Urinary bladder (tissue), 4 donors: ENCODE measurements around the gene TSTD2. TPM values are rescaled to one million over a fixed set of nuclear protein-coding genes. Genes with fewer than 3 reads are reported as not detected.

Experiments used
- DNase-seq: peaks from one replicate; pipeline ENCODE4 v3.0.0-alpha.2; 2015; ENCODE audit errors: extremely low spot score
- H3K27ac ChIP-seq: one replicate; pipeline ENCODE4 v1.5.1; 2013; ENCODE audit warnings: low read depth, mild to moderate bottlenecking, moderate library complexity
- H3K36me3 ChIP-seq: one replicate; pipeline ENCODE4 v1.6.1; 2013; ENCODE audit warnings: mild to moderate bottlenecking, moderate library complexity; ENCODE audit not compliant: insufficient read depth
- H3K4me1 ChIP-seq: one replicate; pipeline ENCODE4 v1.6.1; 2013; ENCODE audit warnings: mild to moderate bottlenecking, moderate library complexity; ENCODE audit not compliant: insufficient read depth
- H3K4me3 ChIP-seq: one replicate; pipeline ENCODE4 v1.5.1; 2013; ENCODE audit warnings: low read depth, low read length
- WGBS: extraction: QIAGEN DNeasy Blood & Tissue Kit; methylation state at CpG from one replicate; pipeline ENCODE4 v1.1.7; 2013; 5-methylcytosine and 5-hydroxymethylcytosine counted together
- polyA plus RNA-seq: library from polyadenylated mRNA; stranded (reverse); fragments of 200-250 nt; gene quantifications from one replicate; pipeline ENCODE4 v1.2.3, GENCODE V29; 2013
- total RNA-seq: library from RNA; depleted of rRNA; stranded (reverse); fragments of >200 nt; gene quantifications from one replicate; pipeline ENCODE4 v1.2.3, GENCODE V29; 2014
- donor health status: healthy with polysubstance abuse.
- donor health status: healthy.

TSTD2 gene
- total and polyA plus RNA-seq, 2 donors: 14.8 to 23.5 TPM

- H3K27ac ChIP-seq: no peak overlapping the region
- peaks cover 2% of the 10 kb centered on the region for H3K4me1 ChIP-seq
- 78% methylated on average over 10 of the region's 10 CpGs for whole genome bisulfite sequencing
- H3K36me3 ChIP-seq: no peaks in the 10 kb centered on the region
- DNase-seq: no peak
- no peak overlapping the region for H3K4me3 ChIP-seq
Observed at GRCh38 chr9:97559111-97559514, 74.1 kb downstream of the TSTD2 start.

GRCh38 chr9:97558701-97559101 lies 74.5 kb downstream of the TSTD2 start:
- H3K36me3 ChIP-seq: no peaks in the 10 kb centered on the region
- no peak overlapping the region for H3K4me3 ChIP-seq
- no peak overlapping the region for H3K27ac ChIP-seq
- no peak for DNase-seq
- 76% methylated on average over 3 of the region's 3 CpGs for WGBS
- H3K4me1 ChIP-seq: peaks cover under 1% of the 10 kb centered on the region

DNA sequence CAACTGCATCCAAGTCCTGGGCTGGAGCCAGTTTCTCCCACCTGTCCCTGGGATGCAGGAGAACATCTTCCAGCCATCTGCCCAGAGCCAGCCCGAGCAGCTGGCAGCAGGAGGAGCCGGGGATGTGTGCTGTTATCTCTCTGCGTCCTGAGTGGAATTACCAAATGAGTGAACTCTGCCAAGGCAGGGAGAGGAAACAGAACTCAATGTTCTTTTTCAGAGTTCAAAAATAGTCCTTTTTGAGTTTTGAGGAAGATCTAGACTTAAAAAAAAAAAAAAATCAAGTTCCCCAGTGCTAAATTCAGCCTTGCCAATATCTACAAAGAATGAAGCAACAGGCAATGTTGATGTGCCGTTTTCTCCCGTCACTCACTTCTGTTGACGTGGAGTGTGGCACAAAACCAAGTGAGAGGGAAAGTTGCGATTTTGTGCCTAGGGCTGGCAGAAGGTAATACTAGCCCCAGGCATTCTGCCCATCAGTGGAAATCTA lies 75.5 kb downstream of the TSTD2 start:
- WGBS: 16% methylated on average over 7 of the region's 7 CpGs
- DNase-seq: no peak
- Histone ChIP-seq H3K4me3 (no peak overlapping the region), H3K27ac (peak overlapping the region; percentile 75), H3K36me3 (no peaks in the 10 kb centered on the region), H3K4me1 (no peaks in the 10 kb centered on the region)

DNA sequence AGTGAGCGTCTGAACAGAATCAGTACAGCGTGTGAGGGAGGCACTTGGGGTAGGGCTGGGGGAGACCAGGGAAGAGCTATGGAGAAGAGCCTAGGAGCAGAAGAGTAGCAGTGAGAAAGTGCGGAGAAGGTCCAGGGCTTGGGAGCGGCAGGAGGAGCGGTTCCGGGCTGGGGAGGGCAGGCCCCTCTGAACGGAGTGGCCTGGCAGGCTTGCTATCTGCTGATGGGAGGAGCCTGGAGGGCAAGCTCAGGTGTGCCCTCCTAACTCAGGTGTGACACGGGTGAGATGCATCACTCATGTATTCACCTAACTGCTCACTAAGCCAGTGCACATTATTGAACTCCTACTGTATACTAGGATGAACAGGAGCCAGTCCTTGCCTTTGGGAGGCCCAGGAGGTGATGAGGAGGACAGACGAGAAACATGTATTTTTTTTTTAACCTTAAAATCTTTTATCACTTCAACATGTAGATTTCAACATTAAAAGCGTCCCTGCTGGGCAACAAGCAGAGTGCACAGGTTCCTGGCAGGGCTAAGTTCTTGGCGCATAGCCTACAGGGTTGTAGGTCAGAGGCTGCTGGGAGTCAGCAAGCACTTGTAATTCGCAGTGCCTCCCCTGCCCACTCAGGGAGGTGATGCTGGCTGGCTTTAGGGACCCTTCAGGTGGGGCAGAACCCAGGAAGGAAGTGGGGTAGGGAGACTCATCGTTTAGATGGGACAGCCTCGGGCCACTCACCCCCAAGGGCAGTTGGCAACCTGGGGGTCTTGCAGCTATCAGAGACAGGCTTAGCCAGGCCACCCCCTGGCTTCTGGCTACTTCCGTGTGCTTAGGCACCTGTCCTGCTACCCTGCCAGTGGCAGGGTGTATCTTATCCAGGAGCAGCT lies 76.2 kb downstream of the TSTD2 start:
- 70% methylated on average over 15 of the region's 15 CpGs for WGBS
- H3K4me3 ChIP-seq: no peak overlapping the region
- H3K27ac ChIP-seq: peak overlapping the region; percentile 19
- peaks cover 2% of the 10 kb centered on the region for H3K36me3 ChIP-seq
- H3K4me1 ChIP-seq: no peaks in the 10 kb centered on the region
- no peak for DNase-seq

- H3K4me1 ChIP-seq: no peaks in the 10 kb centered on the region
- H3K36me3 ChIP-seq: peaks cover 2% of the 10 kb centered on the region
- H3K27ac ChIP-seq: peak overlapping the region; percentile 35
- WGBS: 97% methylated on average over 10 of the region's 10 CpGs
- DNase-seq: no peak
- H3K4me3 ChIP-seq: no peak overlapping the region
Observed at GRCh38 chr9:97556036-97556720, 77.0 kb downstream of the TSTD2 start.

DNA sequence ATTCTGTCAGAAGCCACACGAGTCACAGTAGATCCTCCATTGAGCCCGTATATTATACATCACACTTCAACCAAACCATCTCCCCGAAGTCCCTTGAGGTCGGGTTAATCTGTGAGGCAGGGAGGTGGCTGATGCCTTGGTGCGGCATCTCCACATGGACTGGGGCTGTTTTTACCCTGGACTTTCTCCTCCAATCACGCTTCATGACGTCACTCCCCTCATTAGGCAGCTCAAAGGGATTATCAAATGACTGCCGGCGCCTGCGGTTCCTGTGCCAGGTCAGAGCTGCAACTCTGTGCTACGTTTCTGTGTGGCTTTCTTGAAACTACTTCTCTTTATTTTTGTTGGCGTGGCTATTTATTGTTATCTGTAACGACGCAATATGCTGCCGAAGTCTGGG lies 78.0 kb downstream of the TSTD2 start:
- Histone ChIP-seq H3K36me3 (peaks cover 2% of the 10 kb centered on the region), H3K27ac (no peak overlapping the region), H3K4me1 (no peaks in the 10 kb centered on the region), H3K4me3 (no peak overlapping the region)
- WGBS: 66% methylated on average over 15 of the region's 15 CpGs
- DNase-seq: no peak

GRCh38 chr9:97554566-97555075 lies 78.5 kb downstream of the TSTD2 start:
- WGBS: 91% methylated on average over 6 of the region's 6 CpGs
- Histone ChIP-seq H3K27ac (no peak overlapping the region), H3K4me1 (no peaks in the 10 kb centered on the region), H3K4me3 (no peak overlapping the region), H3K36me3 (peaks cover 2% of the 10 kb centered on the region)
- DNase-seq: no peak

- DNase-seq: no peak
- Histone ChIP-seq H3K36me3 (peaks cover 2% of the 10 kb centered on the region), H3K27ac (no peak overlapping the region), H3K4me1 (no peaks in the 10 kb centered on the region), H3K4me3 (no peak overlapping the region)
- 85% methylated on average over 5 of the region's 5 CpGs for WGBS
Observed at GRCh38 chr9:97553841-97554240, 79.3 kb downstream of the TSTD2 start.

DNA sequence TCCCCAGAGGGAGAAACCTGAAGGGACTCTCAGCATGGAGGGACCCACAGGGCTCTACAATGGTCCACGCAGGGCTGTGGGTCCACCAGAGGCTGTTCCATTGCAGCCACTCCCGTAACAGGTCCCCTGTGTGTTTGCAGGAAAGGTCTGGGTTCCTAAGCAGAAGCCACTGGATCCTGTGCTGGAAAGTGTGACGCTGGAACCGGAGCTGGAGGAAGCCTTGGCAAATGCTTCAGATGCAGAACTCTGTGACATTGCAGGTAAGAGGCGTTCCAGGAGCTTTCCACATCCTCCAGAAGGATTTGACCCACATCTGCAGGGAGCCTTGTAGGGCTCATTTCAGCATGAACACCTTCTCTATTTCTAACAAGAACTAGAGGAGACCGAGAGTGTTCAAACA lies 80.0 kb downstream of the TSTD2 start:
- H3K4me1 ChIP-seq: no peaks in the 10 kb centered on the region
- H3K36me3 ChIP-seq: peaks cover 2% of the 10 kb centered on the region
- WGBS: 91% methylated on average over 6 of the region's 6 CpGs
- no peak overlapping the region for H3K27ac ChIP-seq
- DNase-seq: no peak
- no peak overlapping the region for H3K4me3 ChIP-seq

DNA sequence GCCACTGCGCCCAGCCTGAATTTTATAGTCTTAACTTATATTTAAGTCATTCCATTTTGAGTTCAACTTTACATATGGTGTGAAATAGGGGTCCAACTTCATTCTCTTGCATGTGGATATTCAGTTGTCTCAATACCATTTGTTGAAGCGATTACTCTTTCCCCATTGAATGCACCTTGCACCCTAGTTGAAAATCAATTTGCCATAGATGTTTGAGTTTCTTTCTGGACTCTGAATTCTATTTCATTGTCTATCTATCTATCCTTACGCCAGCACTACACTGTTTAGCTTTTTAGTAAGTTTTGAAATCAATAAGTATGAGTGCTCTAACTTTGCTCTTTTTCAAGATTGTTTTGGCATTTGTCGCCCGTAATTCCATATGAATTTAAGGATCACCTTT lies 81.9 kb downstream of the TSTD2 start:
- Histone ChIP-seq H3K4me3 (no peak overlapping the region), H3K4me1 (no peaks in the 10 kb centered on the region), H3K36me3 (peaks cover 2% of the 10 kb centered on the region), H3K27ac (no peak overlapping the region)
- no peak for DNase-seq
- 95% methylated on average over 5 of the region's 5 CpGs for WGBS

DNA sequence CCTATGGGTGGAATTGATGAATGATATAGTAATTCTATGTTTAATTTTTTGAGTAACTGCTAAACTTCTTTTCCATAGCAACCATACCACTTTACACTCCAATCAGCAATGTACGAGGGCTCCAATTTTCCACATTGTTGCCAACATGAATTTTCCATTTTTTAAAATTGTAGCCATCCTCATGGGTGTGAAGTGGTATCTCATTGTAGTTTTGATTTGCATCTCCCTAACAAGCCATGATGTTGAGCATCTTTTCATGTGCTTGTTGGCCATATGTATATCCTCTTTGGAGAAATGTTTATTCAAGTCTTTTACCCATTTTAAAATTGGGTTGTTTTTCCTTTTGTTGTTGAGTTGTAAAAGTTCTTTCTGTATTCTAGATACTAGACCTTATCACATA lies 82.8 kb downstream of the TSTD2 start:
- no peak for DNase-seq
- Histone ChIP-seq H3K4me1 (no peaks in the 10 kb centered on the region), H3K36me3 (peaks cover 2% of the 10 kb centered on the region), H3K4me3 (no peak overlapping the region), H3K27ac (no peak overlapping the region)
- WGBS: 95% methylated on average over 1 of the region's 1 CpG
